H9 (cell line): ENCODE data around the gene LRSAM1. TPM values are rescaled to one million over a fixed set of nuclear protein-coding genes. Genes with fewer than 3 reads are reported as not detected.

Source experiments
- DNase-seq: peaks from one replicate; pipeline ENCODE4 v3.0.0-alpha.2; 2017
- H2AFZ ChIP-seq: one replicate; pipeline ENCODE4 v1.6.1; 2013; ENCODE audit warnings: mild to moderate bottlenecking, low read length, control low read depth, moderate library complexity
- H2AK5ac ChIP-seq: 2 replicates; pipeline ENCODE4 v1.6.1; 2013; ENCODE audit warnings: low read length, control low read depth, mixed read lengths; ENCODE audit not compliant: insufficient read length
- H2BK120ac ChIP-seq: one replicate; pipeline ENCODE4 v1.6.1; 2013; ENCODE audit warnings: low read depth, mild to moderate bottlenecking, low read length, control low read depth, inconsistent platforms; ENCODE audit not compliant: poor library complexity, severe bottlenecking
- H2BK12ac ChIP-seq: 2 replicates; pipeline ENCODE4 v1.6.1; 2013; ENCODE audit warnings: low read length, control low read depth, mixed read lengths, low read depth; ENCODE audit not compliant: insufficient read length
- H2BK15ac ChIP-seq: 2 replicates; pipeline ENCODE4 v1.6.1; 2013; ENCODE audit warnings: low read depth, low read length, control low read depth
- H2BK20ac ChIP-seq: one replicate; pipeline ENCODE4 v1.6.1; 2013; ENCODE audit warnings: low read depth, mild to moderate bottlenecking, low read length, control low read depth, inconsistent platforms; ENCODE audit not compliant: poor library complexity, severe bottlenecking
- H2BK5ac ChIP-seq: 2 replicates; pipeline ENCODE4 v1.6.1; 2013; ENCODE audit warnings: low read length, control low read depth, mixed read lengths; ENCODE audit not compliant: insufficient read length
- H3K14ac ChIP-seq: 2 replicates; pipeline ENCODE4 v1.6.1; 2013; ENCODE audit warnings: low read length, control low read depth; ENCODE audit not compliant: insufficient read depth
- H3K18ac ChIP-seq: 2 replicates; pipeline ENCODE4 v1.6.1; 2013; ENCODE audit warnings: low read depth, mild to moderate bottlenecking, mixed read lengths, low read length, control low read depth; ENCODE audit not compliant: insufficient read length
- H3K23ac ChIP-seq: 2 replicates; pipeline ENCODE4 v1.6.1; 2013; ENCODE audit warnings: low read length, control low read depth, mixed read lengths, low read depth; ENCODE audit not compliant: insufficient read length
- H3K23me2 ChIP-seq: 2 replicates; pipeline ENCODE4 v1.6.1; 2013; ENCODE audit warnings: low read depth, mild to moderate bottlenecking, mixed read lengths, low read length, control low read depth; ENCODE audit not compliant: insufficient read length, poor library complexity, severe bottlenecking
- H3K27ac ChIP-seq: 2 replicates; pipeline ENCODE4 v1.5.1; 2013; ENCODE audit warnings: low read length, control low read depth, mixed read lengths, low read depth; ENCODE audit not compliant: insufficient read length
- H3K27me3 ChIP-seq: 2 replicates; pipeline ENCODE4 v1.6.1; 2013; ENCODE audit warnings: low read length, control low read depth, inconsistent platforms; ENCODE audit not compliant: insufficient read depth
- H3K4ac ChIP-seq: 2 replicates; pipeline ENCODE4 v1.6.1; 2013; ENCODE audit warnings: low read depth, mild to moderate bottlenecking, control low read depth, inconsistent platforms, low read length, moderate library complexity
- H3K4me1 ChIP-seq: 2 replicates; pipeline ENCODE4 v1.6.1; 2013; ENCODE audit warnings: low read length, control low read depth, inconsistent platforms; ENCODE audit not compliant: insufficient read depth
- H3K4me2 ChIP-seq: 2 replicates; pipeline ENCODE4 v1.6.1; 2013; ENCODE audit warnings: low read length, control low read depth, mixed read lengths; ENCODE audit not compliant: insufficient read length, insufficient read depth
- H3K56ac ChIP-seq: 2 replicates; pipeline ENCODE4 v1.6.1; 2013; ENCODE audit warnings: low read depth, mild to moderate bottlenecking, mixed read lengths, low read length, control low read depth; ENCODE audit not compliant: insufficient read length
- H3K79me1 ChIP-seq: 2 replicates; pipeline ENCODE4 v1.6.1; 2013; ENCODE audit warnings: low read depth, mild to moderate bottlenecking, moderate library complexity, low read length, control low read depth, inconsistent platforms; ENCODE audit not compliant: insufficient read depth, poor library complexity, severe bottlenecking
- H3K79me2 ChIP-seq: 2 replicates; pipeline ENCODE4 v1.6.1; 2013; ENCODE audit warnings: low read length, control low read depth, inconsistent platforms; ENCODE audit not compliant: insufficient read depth
- H3K9ac ChIP-seq: 2 replicates; pipeline ENCODE4 v1.6.1; 2013; ENCODE audit warnings: low read length, control low read depth, mixed read lengths; ENCODE audit not compliant: insufficient read length; ENCODE audit errors: extremely low read depth
- H3K9me3 ChIP-seq: one replicate; pipeline ENCODE4 v1.6.1; 2013; ENCODE audit warnings: low read depth, low read length, inconsistent platforms; ENCODE audit not compliant: control insufficient read depth
- H3T11ph ChIP-seq: one replicate; pipeline ENCODE4 v1.6.1; 2013; ENCODE audit warnings: mild to moderate bottlenecking, low read length, control low read depth, inconsistent platforms
- H4K20me1 ChIP-seq: one replicate; pipeline ENCODE4 v1.6.1; 2013; ENCODE audit not compliant: control insufficient read depth, insufficient read length, insufficient read depth
- H4K5ac ChIP-seq: 2 replicates; pipeline ENCODE4 v1.6.1; 2013; ENCODE audit warnings: low read depth, mild to moderate bottlenecking, mixed read lengths, low read length, control low read depth; ENCODE audit not compliant: insufficient read length
- H4K8ac ChIP-seq: replicated peaks from 2 replicates; pipeline ENCODE4 v1.6.1; 2013; ENCODE audit warnings: low read length, control low read depth, mixed read lengths, low read depth; ENCODE audit not compliant: insufficient read length
- H4K91ac ChIP-seq: 2 replicates; pipeline ENCODE4 v1.6.1; 2013; ENCODE audit warnings: low read depth, mild to moderate bottlenecking, moderate library complexity, mixed read lengths, low read length, control low read depth; ENCODE audit not compliant: insufficient read length
- H3K27ac Mint-ChIP-seq, 3 experiments: 2 replicates in 2 of 3; 3 replicates in 1 of 3; pipeline ENCODE4 v1.8.0; 2020 to 2021; ENCODE audit warnings: mixed read lengths in 3 of 3, mild to moderate bottlenecking in 1 of 3, moderate library complexity in 1 of 3
- H3K27me3 Mint-ChIP-seq: 2 replicates; pipeline ENCODE4 v1.8.0; 2021; ENCODE audit warnings: low read depth, mild to moderate bottlenecking, moderate library complexity, mixed read lengths
- H3K36me3 Mint-ChIP-seq, 3 experiments: 2 replicates in 2 of 3; 3 replicates in 1 of 3; pipeline ENCODE4 v1.8.0; 2020 to 2021; ENCODE audit warnings: low read depth in 3 of 3, mixed read lengths in 3 of 3; ENCODE audit not compliant: insufficient read depth in 1 of 3
- H3K4me1 Mint-ChIP-seq, 2 experiments: 2 replicates each; pipeline ENCODE4 v1.8.0; 2020; ENCODE audit warnings: mixed read lengths in 2 of 2
- H3K4me3 Mint-ChIP-seq, 2 experiments: 2 replicates in 1 of 2; 3 replicates in 1 of 2; pipeline ENCODE4 v1.8.0; 2020 to 2021; ENCODE audit warnings: mild to moderate bottlenecking in 2 of 2, mixed read lengths in 2 of 2, moderate library complexity in 1 of 2
- H3K9me3 Mint-ChIP-seq, 2 experiments: 2 replicates in 1 of 2; 3 replicates in 1 of 2; pipeline ENCODE4 v1.8.0; 2020; ENCODE audit warnings: mild to moderate bottlenecking in 2 of 2, mixed read lengths in 2 of 2, moderate library complexity in 1 of 2
- CTCF ChIP-seq: fragments of 200-600 bp; sonication (generic); conservative IDR thresholded peaks from 3 replicates; pipeline ENCODE4 v1.8.0; 2021; ENCODE audit warnings: antibody characterized with exemption, mild to moderate bottlenecking
- WGBS: extraction: QIAGEN DNeasy Blood & Tissue Kit; methylation state at CpG from one replicate; pipeline ENCODE4 v1.1.7; 2013; ENCODE audit warnings: missing lambda C conversion rate, low lambda C conversion rate, mixed read lengths; ENCODE audit not compliant: insufficient read length; ENCODE audit errors: extremely low coverage; 5-methylcytosine and 5-hydroxymethylcytosine counted together
- total RNA-seq: library from RNA; stranded (reverse); gene quantifications from 2 replicates; pipeline ENCODE4 v1.2.1, GENCODE V29; 2021

The LRSAM1 gene
- total RNA-seq, 1 experiment from 2014 or later: 16.2 TPM

DNA sequence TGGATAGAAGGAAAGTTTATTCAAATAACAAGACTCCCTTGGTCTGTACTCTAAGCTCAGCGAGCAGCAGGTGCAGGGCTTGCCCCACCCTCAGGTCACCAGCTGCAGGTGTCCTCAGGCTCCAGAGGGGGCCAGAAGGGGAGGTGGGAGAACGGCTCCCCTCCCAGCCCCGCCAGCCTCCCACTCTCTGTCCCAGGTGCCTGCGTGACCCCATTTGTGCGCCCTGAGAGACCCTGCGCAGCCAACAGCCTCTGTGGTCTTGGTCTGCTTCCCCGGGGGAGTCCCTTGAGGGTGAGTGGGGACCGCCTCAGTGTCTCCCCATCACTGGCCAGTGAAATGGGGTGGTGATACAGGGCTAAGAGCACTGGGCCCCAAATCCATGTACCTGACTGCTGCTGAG lies 98.4 kb downstream of the LRSAM1 start:
- H2BK20ac ChIP-seq: no peak overlapping the region
- H3K14ac ChIP-seq: no peak overlapping the region
- H4K91ac ChIP-seq: no peak overlapping the region
- no peak overlapping the region for H3K4me2 ChIP-seq
- no peaks in the 10 kb centered on the region; the same call in 1 of the 2 replicates for H3K4me1 ChIP-seq
- no peak overlapping the region for H3K27ac ChIP-seq
- TF ChIP-seq CTCF: no peak
- no peak overlapping the region for H4K5ac ChIP-seq
- H2BK15ac ChIP-seq: no peak overlapping the region
- no peak for DNase-seq
- H3T11ph ChIP-seq: no peak overlapping the region
- H3K4me1 Mint-ChIP-seq: peaks cover 23 to 25% of the 10 kb centered on the region in 2 experiments
- no peaks in the 10 kb centered on the region for H3K9me3 ChIP-seq
- H2AFZ ChIP-seq: no peak overlapping the region
- no peaks in the 10 kb centered on the region for H3K27me3 ChIP-seq
- H4K20me1 ChIP-seq: no peaks in the 10 kb centered on the region
- H3K27me3 Mint-ChIP-seq: no peaks in the 10 kb centered on the region
- no peak overlapping the region for H3K4ac ChIP-seq
- no peak overlapping the region for H2BK12ac ChIP-seq
- H3K79me1 ChIP-seq: peaks cover 5% of the 10 kb centered on the region
- no peaks in the 10 kb centered on the region for H3K9me3 Mint-ChIP-seq
- peak overlapping the region in 2 of 3 experiments; percentile 9 to 90; a peak in 3 of 7 replicates for H3K27ac Mint-ChIP-seq
- no peak overlapping the region for H3K18ac ChIP-seq
- H3K23me2 ChIP-seq: no peaks in the 10 kb centered on the region
- H3K4me3 Mint-ChIP-seq: no peak overlapping the region
- H2BK120ac ChIP-seq: no peak overlapping the region
- H2BK5ac ChIP-seq: no peak overlapping the region
- no peak overlapping the region for H3K56ac ChIP-seq
- H2AK5ac ChIP-seq: no peak overlapping the region
- peaks cover 0 to 7% (median 0%) of the 10 kb centered on the region in 3 experiments; a peak in 2 of 7 replicates for H3K36me3 Mint-ChIP-seq
- no CpG with 5 or more reads among the region's 8 CpGs for WGBS
- peaks cover 5% of the 10 kb centered on the region; the same call in 1 of the 2 replicates for H3K79me2 ChIP-seq
- no peak overlapping the region for H3K23ac ChIP-seq
- H4K8ac ChIP-seq: no peak overlapping the region
- H3K9ac ChIP-seq: no peak overlapping the region
